Measurements from ENCODE around the gene AFG3L2.
A peak's percentile ranks its signal among the peaks of the same experiment; 100 is the strongest.
"Not testable (repeated sequence)": the region's sequence is repeated elsewhere in the genome, so short reads cannot be mapped to it uniquely, and the experiment has no call there.

The AFG3L2 gene

GRCh38 chr18:12394428-12394827 lies 17.4 kb upstream of the AFG3L2 start:
- DNase-seq: peak; percentile 24

- no peak for DNase-seq
Measured at GRCh38 chr18:12393998-12394397, 17.0 kb upstream of the AFG3L2 start.

GRCh38 chr18:12393510-12393909 lies 16.5 kb upstream of the AFG3L2 start:
- no peak for DNase-seq

GRCh38 chr18:12391487-12392165 lies 14.6 kb upstream of the AFG3L2 start:
- peak; percentile 45 for DNase-seq

- no peak for DNase-seq
Measured at GRCh38 chr18:12388442-12388841, 11.4 kb upstream of the AFG3L2 start.

- DNase-seq: no peak
Measured at GRCh38 chr18:12384261-12384660, 7.2 kb upstream of the AFG3L2 start.

GRCh38 chr18:12383759-12384158 lies 6.7 kb upstream of the AFG3L2 start:
- DNase-seq: not testable (repeated sequence)

GRCh38 chr18:12382221-12382814 lies 5.3 kb upstream of the AFG3L2 start:
- DNase-seq: not testable (repeated sequence)

GRCh38 chr18:12378198-12378558 lies 1.2 kb upstream of the AFG3L2 start:
- not testable (repeated sequence) for DNase-seq

GRCh38 chr18:12377556-12378197 lies 650 bp upstream of the AFG3L2 start:
- no peak for DNase-seq

GRCh38 chr18:12376034-12376753 lies 833 bp downstream of the AFG3L2 start:
- no peak for DNase-seq

GRCh38 chr18:12374401-12374800 lies 2.6 kb downstream of the AFG3L2 start:
- DNase-seq: no peak

GRCh38 chr18:12373771-12374116 lies 3.3 kb downstream of the AFG3L2 start:
- DNase-seq: no peak

GRCh38 chr18:12373116-12373770 lies 3.8 kb downstream of the AFG3L2 start:
- DNase-seq: no peak

- no peak for DNase-seq
Measured at GRCh38 chr18:12372406-12372805, 4.6 kb downstream of the AFG3L2 start.

GRCh38 chr18:12371590-12371989 lies 5.4 kb downstream of the AFG3L2 start:
- DNase-seq: no peak

- DNase-seq: no peak
Measured at GRCh38 chr18:12369211-12369610, 7.8 kb downstream of the AFG3L2 start.

- no peak for DNase-seq
Measured at GRCh38 chr18:12366784-12367183, 10.2 kb downstream of the AFG3L2 start.

GRCh38 chr18:12366379-12366778 lies 10.6 kb downstream of the AFG3L2 start:
- DNase-seq: no peak

GRCh38 chr18:12362473-12363174 lies 14.4 kb downstream of the AFG3L2 start:
- no peak for DNase-seq

- DNase-seq: no peak
Measured at GRCh38 chr18:12361770-12362378, 15.2 kb downstream of the AFG3L2 start.

GRCh38 chr18:12359515-12359927 lies 17.5 kb downstream of the AFG3L2 start:
- DNase-seq: no peak
